ENCODE data around the gene RALB.

DNA sequence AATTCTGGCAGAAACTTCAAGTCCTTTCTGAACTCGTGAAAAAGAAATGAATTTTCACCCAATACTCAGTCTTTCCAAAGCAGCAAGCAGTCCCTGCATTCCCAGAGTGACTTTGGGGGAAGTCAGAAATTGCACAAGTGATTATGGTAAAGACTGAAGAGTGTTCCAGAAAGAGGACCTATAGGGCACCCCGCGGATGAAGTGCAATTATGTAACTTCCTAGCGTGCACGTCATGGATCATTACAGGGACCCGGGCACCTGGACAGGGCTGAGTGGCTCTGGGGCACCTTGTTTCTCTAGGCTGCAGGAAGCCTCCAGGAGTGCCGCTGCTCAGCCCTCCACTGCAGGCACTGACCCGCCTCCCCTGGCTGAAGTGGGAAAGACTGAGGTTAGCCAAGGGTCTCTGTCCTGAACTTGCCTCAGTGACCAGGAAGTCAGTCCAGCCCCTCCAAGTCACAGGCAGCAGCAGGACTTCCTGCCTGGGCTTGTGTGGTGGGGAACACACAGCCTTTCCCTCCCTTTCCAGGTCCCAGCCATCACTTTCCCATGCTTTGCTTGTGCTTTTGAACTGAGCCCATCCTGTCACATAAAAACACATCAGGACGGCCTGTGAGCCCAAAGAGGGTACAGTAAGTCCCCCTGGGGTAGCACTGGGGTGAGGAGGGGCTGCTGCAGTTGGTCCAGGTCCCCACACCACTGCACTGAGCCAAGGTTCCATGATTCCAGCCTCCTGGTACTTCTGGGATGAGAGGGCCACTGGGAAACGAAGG lies 49.2 kb upstream of the RALB start:
- TF ChIP-seq, protein P1, sequence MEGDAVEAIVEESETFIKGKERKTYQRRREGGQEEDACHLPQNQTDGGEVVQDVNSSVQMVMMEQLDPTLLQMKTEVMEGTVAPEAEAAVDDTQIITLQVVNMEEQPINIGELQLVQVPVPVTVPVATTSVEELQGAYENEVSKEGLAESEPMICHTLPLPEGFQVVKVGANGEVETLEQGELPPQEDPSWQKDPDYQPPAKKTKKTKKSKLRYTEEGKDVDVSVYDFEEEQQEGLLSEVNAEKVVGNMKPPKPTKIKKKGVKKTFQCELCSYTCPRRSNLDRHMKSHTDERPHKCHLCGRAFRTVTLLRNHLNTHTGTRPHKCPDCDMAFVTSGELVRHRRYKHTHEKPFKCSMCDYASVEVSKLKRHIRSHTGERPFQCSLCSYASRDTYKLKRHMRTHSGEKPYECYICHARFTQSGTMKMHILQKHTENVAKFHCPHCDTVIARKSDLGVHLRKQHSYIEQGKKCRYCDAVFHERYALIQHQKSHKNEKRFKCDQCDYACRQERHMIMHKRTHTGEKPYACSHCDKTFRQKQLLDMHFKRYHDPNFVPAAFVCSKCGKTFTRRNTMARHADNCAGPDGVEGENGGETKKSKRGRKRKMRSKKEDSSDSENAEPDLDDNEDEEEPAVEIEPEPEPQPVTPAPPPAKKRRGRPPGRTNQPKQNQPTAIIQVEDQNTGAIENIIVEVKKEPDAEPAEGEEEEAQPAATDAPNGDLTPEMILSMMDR (IDR thresholded peaks at IDR 0.05; ENCODE audit: low read length), result no peak
- TF ChIP-seq EZH2phosphoT487 (IDR thresholded peaks at IDR 0.05; ENCODE audit: low read length), result no peak
